Measurements from ENCODE around the gene EIF4G3.

The EIF4G3 gene

GRCh38 chr1:21064057-21064456, 112.6 kb downstream of the EIF4G3 start:
- Histone ChIP-seq H3K4me1 (ENCODE audit: control insufficient read depth, low read length) (no peaks in the 10 kb centered on the region), H3K79me2 (ENCODE audit: control insufficient read depth, low read length) (no peaks in the 10 kb centered on the region), H3K4me2 (ENCODE audit: low read length) (no peak overlapping the region), H3K27ac (ENCODE audit: low read depth, low read length) (no peak overlapping the region), H3K27me3 (ENCODE audit: control insufficient read depth, low read length) (no peaks in the 10 kb centered on the region), H3K4me3 (ENCODE audit: low read length) (no peak overlapping the region), H3K36me3 (ENCODE audit: control insufficient read depth, low read length) (no peaks in the 10 kb centered on the region), H3F3A (ENCODE audit: control insufficient read depth, insufficient read depth) (0 out of 2 replicates have a peak, but pooled peaks cover 4% of the 10 kb centered on the region), H3K9me2 (replicated peaks; ENCODE audit: control insufficient read depth, low read length) (no peaks in the 10 kb centered on the region), H3K9me3 (ENCODE audit: control insufficient read depth, insufficient read depth, low read length) (no peaks in the 10 kb centered on the region), H4K20me1 (ENCODE audit: control insufficient read depth, insufficient read depth, low read depth, low read length) (no peaks in the 10 kb centered on the region)
- no peak for TF ChIP-seq CTCF (IDR thresholded peaks at IDR 0.05; ENCODE audit: low read depth, low read length, poor library complexity, severe bottlenecking)
- no peak for TF ChIP-seq EZH2phosphoT487 (IDR thresholded peaks at IDR 0.05; ENCODE audit: borderline replicate concordance, low read length)

DNA sequence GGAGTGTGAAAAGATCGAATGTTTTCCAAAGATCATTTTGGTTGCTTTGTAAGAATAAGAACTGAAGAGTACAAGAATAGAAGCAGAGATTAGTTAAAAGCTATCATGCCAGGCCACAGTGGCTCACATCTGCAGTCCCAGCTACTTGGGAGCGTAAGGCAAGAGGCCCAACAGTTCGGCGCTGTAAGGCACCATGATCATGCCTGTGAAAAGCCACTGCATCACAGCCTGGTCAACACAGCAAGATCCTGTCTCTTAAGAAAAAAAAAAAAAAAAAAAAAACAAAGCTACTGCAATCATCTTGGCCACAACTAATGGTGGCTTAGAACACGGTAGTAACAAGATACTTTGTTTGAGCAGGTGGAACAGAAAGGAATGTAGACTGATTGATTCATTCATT, 116.2 kb downstream of the EIF4G3 start:
- Histone ChIP-seq H3K9me2 (replicated peaks; ENCODE audit: control insufficient read depth, low read length) (no peaks in the 10 kb centered on the region), H4K20me1 (ENCODE audit: control insufficient read depth, insufficient read depth, low read depth, low read length) (no peaks in the 10 kb centered on the region), H3K4me2 (ENCODE audit: low read length) (no peak overlapping the region), H3K4me1 (ENCODE audit: control insufficient read depth, low read length) (no peaks in the 10 kb centered on the region), H3K36me3 (ENCODE audit: control insufficient read depth, low read length) (no peaks in the 10 kb centered on the region), H3K4me3 (ENCODE audit: low read length) (no peak overlapping the region), H3K27me3 (ENCODE audit: control insufficient read depth, low read length) (no peaks in the 10 kb centered on the region), H3F3A (ENCODE audit: control insufficient read depth, insufficient read depth) (0 out of 2 replicates have a peak, but pooled peaks cover 9% of the 10 kb centered on the region), H3K9me3 (ENCODE audit: control insufficient read depth, insufficient read depth, low read length) (no peaks in the 10 kb centered on the region), H3K79me2 (ENCODE audit: control insufficient read depth, low read length) (no peaks in the 10 kb centered on the region), H3K27ac (ENCODE audit: low read depth, low read length) (no peak overlapping the region)
- TF ChIP-seq CTCF (IDR thresholded peaks at IDR 0.05; ENCODE audit: low read depth, low read length, poor library complexity, severe bottlenecking) (no peak), EZH2phosphoT487 (IDR thresholded peaks at IDR 0.05; ENCODE audit: borderline replicate concordance, low read length) (no peak)

GRCh38 chr1:21059021-21059420, 117.7 kb downstream of the EIF4G3 start:
- no peaks in the 10 kb centered on the region for H3K9me2 ChIP-seq (replicated peaks; ENCODE audit: control insufficient read depth, low read length)
- H3K9me3 ChIP-seq (ENCODE audit: control insufficient read depth, insufficient read depth, low read length) = no peaks in the 10 kb centered on the region
- TF ChIP-seq EZH2phosphoT487 (IDR thresholded peaks at IDR 0.05; ENCODE audit: borderline replicate concordance, low read length) = no peak
- no peak for TF ChIP-seq CTCF (IDR thresholded peaks at IDR 0.05; ENCODE audit: low read depth, low read length, poor library complexity, severe bottlenecking)
- no peak overlapping the region for H3K4me3 ChIP-seq (ENCODE audit: low read length)
- H3K4me2 ChIP-seq (ENCODE audit: low read length) = no peak overlapping the region
- H3K27me3 ChIP-seq (ENCODE audit: control insufficient read depth, low read length) = no peaks in the 10 kb centered on the region
- no peaks in the 10 kb centered on the region for H3K79me2 ChIP-seq (ENCODE audit: control insufficient read depth, low read length)
- H3K27ac ChIP-seq (ENCODE audit: low read depth, low read length) = no peak overlapping the region
- 0 out of 2 replicates have a peak, but pooled peaks cover 9% of the 10 kb centered on the region for H3F3A ChIP-seq (ENCODE audit: control insufficient read depth, insufficient read depth)
- H4K20me1 ChIP-seq (ENCODE audit: control insufficient read depth, insufficient read depth, low read depth, low read length) = no peaks in the 10 kb centered on the region
- H3K36me3 ChIP-seq (ENCODE audit: control insufficient read depth, low read length) = no peaks in the 10 kb centered on the region
- H3K4me1 ChIP-seq (ENCODE audit: control insufficient read depth, low read length) = no peaks in the 10 kb centered on the region
